DND-41 (cell line): ENCODE results near the gene GPR52.
"Not testable (repeated sequence)": the region's sequence is repeated elsewhere in the genome, so short reads cannot be mapped to it uniquely, and the experiment has no call there.

ENCODE experiments used
- ATAC-seq: fragments of 200-7000 bp; cut with Tn5 transposase; 3 replicates; pipeline ENCODE4 v1.9.1; 2021; ENCODE audit warnings: low read depth; ENCODE audit not compliant: insufficient read depth
- DNase-seq: peaks from one replicate; pipeline ENCODE4 v3.0.0-alpha.2; 2020
- H2AFZ ChIP-seq: 2 replicates; pipeline ENCODE4 v1.6.0; 2012; ENCODE audit warnings: low read depth, low read length
- H3K27ac ChIP-seq: 2 replicates; pipeline ENCODE4 v1.5.1; 2012; ENCODE audit warnings: low read length, inconsistent platforms
- H3K27me3 ChIP-seq: fragments of 200-600 bp; sonication (generic); 2 replicates; pipeline ENCODE4 v1.6.0; 2012; ENCODE audit warnings: low read length, mild to moderate bottlenecking, inconsistent platforms; ENCODE audit not compliant: insufficient read depth, poor library complexity
- H3K36me3 ChIP-seq: 2 replicates; pipeline ENCODE4 v1.5.1; 2012; ENCODE audit warnings: low read length, inconsistent platforms; ENCODE audit not compliant: insufficient read depth
- H3K4me1 ChIP-seq: 2 replicates; pipeline ENCODE4 v1.5.1; 2012; ENCODE audit warnings: mild to moderate bottlenecking, low read length; ENCODE audit not compliant: insufficient read depth
- H3K4me2 ChIP-seq: 2 replicates; pipeline ENCODE4 v1.6.0; 2012; ENCODE audit warnings: mild to moderate bottlenecking, moderate library complexity, low read length, inconsistent platforms; ENCODE audit not compliant: insufficient read depth
- H3K4me3 ChIP-seq, 2 experiments: fragments of 200-600 bp in 1 of 2; shearing (Covaris generic) in 1 of 2; 2 replicates each; pipeline ENCODE4 v1.5.1; 2012 to 2016; ENCODE audit warnings: inconsistent platforms in 2 of 2, low read length in 2 of 2, mild to moderate bottlenecking in 2 of 2, low read depth in 1 of 2, moderate library complexity in 1 of 2
- H3K79me2 ChIP-seq: 2 replicates; pipeline ENCODE4 v1.6.0; 2012; ENCODE audit warnings: low read length, inconsistent platforms; ENCODE audit not compliant: insufficient read depth
- H3K9ac ChIP-seq: 2 replicates; pipeline ENCODE4 v1.6.0; 2012; ENCODE audit warnings: low read depth, mild to moderate bottlenecking, inconsistent platforms, low read length, moderate library complexity
- H3K9me3 ChIP-seq: 2 replicates; pipeline ENCODE4 v1.5.1; 2012; ENCODE audit warnings: low read length, moderate library complexity, mild to moderate bottlenecking, inconsistent platforms; ENCODE audit not compliant: insufficient read depth, severe bottlenecking
- H4K20me1 ChIP-seq: 2 replicates; pipeline ENCODE4 v1.6.0; 2012; ENCODE audit warnings: low read length; ENCODE audit not compliant: insufficient read depth
- EZH2 ChIP-seq: IDR thresholded peaks from 3 replicates; pipeline ENCODE4 v1.6.1; 2012; ENCODE audit warnings: borderline replicate concordance, low read depth, mild to moderate bottlenecking, moderate library complexity, low read length, inconsistent platforms; ENCODE audit not compliant: severe bottlenecking
- TF ChIP-seq, protein P1 (sequence below): IDR thresholded peaks from 2 replicates; pipeline ENCODE4 v1.5.1; 2012; ENCODE audit warnings: borderline replicate concordance, low read length, moderate library complexity, mild to moderate bottlenecking; ENCODE audit not compliant: poor library complexity, severe bottlenecking; ENCODE audit errors: extremely low read depth

GPR52 gene

DNA sequence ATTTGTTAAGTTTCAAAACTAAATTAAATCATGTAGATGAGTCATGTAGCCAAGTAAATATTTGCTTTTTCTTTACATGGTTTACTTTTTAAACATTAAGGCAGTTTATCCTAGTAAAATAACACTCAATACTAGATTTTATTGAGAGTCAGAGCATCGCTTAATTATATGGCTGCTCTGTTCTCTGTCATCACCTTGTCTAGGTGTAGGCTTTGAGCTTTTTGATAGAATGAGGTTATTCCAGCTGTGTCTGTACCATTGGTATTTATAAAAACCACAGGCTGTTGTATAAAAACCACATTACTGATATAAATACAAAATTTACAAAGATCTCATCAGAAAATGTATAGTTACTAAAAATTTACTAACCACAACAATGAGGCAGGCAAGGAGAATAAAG, 42.5 kb upstream of the GPR52 start:
- H3K36me3 ChIP-seq, result no peaks in the 10 kb centered on the region
- H3K27ac ChIP-seq, result no peak overlapping the region
- no peak overlapping the region for H3K4me3 ChIP-seq
- H3K9me3 ChIP-seq, result no peaks in the 10 kb centered on the region
- no peaks in the 10 kb centered on the region for H4K20me1 ChIP-seq
- no peaks in the 10 kb centered on the region for H3K4me1 ChIP-seq
- H3K79me2 ChIP-seq, result no peaks in the 10 kb centered on the region
- no peak overlapping the region for H3K9ac ChIP-seq
- H2AFZ ChIP-seq, result no peak overlapping the region
- ATAC-seq (no peak; the same call in 2 of the 3 replicates), DNase-seq (no peak)
- no peaks in the 10 kb centered on the region for H3K27me3 ChIP-seq
- no peak overlapping the region for H3K4me2 ChIP-seq
- no peak for TF ChIP-seq EZH2

DNA sequence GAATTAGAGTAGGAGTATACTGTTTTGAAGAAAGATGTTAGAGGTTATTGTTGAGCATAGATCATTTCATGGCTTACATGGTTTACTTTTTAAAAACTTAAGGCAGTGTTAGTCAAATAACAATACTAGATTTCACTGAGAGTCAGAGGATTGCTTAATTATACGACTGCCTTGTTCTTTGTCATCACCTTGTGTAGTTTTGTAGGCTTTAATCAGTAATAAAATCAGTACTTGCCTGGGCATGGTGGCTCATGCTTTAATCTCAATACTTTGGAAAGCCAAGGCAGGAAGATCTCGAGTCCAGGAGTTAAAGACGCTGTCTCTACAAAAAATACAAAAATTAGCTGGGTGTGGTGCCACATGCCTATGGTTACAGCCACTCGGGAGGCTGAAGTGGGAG, 41.3 kb upstream of the GPR52 start:
- Histone ChIP-seq H3K9me3 (no peaks in the 10 kb centered on the region), H3K4me2 (no peak overlapping the region), H3K9ac (no peak overlapping the region)

DNA sequence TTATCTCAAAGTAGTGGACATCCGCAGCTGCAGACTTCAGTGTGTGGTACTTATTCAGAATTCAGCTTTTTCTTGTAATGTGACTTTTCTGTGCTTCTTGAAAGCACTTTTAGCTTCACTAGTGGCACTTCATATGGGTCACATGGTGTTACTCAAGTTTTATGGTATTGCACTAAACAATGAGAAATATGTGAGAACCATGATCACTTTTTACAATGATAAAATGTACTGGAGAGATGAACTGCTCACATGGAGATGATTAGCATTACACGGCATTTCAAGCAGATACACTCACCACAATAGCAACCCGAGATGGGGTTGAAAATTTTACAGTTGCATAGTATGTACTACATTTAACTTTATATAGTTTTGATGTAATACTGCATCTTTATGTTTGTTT, 40.1 kb upstream of the GPR52 start:
- H3K9ac ChIP-seq, result no peak overlapping the region
- no peak overlapping the region for H3K4me2 ChIP-seq
- ATAC-seq, result no peak
- H3K27ac ChIP-seq, result no peak overlapping the region
- H3K79me2 ChIP-seq, result no peaks in the 10 kb centered on the region
- no peaks in the 10 kb centered on the region for H3K9me3 ChIP-seq
- no peaks in the 10 kb centered on the region for H3K4me1 ChIP-seq
- H3K27me3 ChIP-seq, result no peaks in the 10 kb centered on the region
- H2AFZ ChIP-seq, result no peak overlapping the region
- no peaks in the 10 kb centered on the region for H3K36me3 ChIP-seq
- H3K4me3 ChIP-seq, result no peak overlapping the region
- no peak for DNase-seq
- TF ChIP-seq EZH2, result no peak
- TF ChIP-seq, protein P1, sequence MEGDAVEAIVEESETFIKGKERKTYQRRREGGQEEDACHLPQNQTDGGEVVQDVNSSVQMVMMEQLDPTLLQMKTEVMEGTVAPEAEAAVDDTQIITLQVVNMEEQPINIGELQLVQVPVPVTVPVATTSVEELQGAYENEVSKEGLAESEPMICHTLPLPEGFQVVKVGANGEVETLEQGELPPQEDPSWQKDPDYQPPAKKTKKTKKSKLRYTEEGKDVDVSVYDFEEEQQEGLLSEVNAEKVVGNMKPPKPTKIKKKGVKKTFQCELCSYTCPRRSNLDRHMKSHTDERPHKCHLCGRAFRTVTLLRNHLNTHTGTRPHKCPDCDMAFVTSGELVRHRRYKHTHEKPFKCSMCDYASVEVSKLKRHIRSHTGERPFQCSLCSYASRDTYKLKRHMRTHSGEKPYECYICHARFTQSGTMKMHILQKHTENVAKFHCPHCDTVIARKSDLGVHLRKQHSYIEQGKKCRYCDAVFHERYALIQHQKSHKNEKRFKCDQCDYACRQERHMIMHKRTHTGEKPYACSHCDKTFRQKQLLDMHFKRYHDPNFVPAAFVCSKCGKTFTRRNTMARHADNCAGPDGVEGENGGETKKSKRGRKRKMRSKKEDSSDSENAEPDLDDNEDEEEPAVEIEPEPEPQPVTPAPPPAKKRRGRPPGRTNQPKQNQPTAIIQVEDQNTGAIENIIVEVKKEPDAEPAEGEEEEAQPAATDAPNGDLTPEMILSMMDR, result no peak
- H4K20me1 ChIP-seq, result no peaks in the 10 kb centered on the region

More for the DNA sequence above, 41.3 kb upstream of the GPR52 start:
- Histone ChIP-seq H3K79me2 (no peaks in the 10 kb centered on the region), H3K4me1 (no peaks in the 10 kb centered on the region), H2AFZ (no peak overlapping the region), H3K36me3 (no peaks in the 10 kb centered on the region), H3K4me3 (no peak overlapping the region), H3K27me3 (no peaks in the 10 kb centered on the region), H3K27ac (no peak overlapping the region), H4K20me1 (no peaks in the 10 kb centered on the region)
- TF ChIP-seq, protein P1, result no peak
- TF ChIP-seq EZH2, result no peak
- no peak for DNase-seq
- no peak for ATAC-seq

DNA sequence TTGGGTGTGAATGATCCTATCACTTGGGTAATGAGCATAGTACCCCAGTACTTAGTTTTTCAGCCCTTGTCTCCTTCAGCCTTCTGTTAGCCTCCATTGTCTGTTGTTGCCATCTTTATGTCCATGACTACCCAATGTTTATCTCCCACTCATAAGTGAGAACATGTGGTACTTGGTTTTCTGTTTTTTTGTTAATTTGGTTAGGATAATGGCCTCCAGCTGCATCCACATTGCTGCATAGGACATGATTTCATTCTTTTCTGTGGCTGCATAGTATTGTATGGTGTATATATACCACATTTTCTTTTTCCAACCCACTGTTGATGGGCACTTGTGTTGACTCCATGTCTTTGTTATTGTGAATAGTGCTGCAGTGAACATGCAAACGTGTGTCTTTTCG, 39.6 kb upstream of the GPR52 start:
- H3K4me2 ChIP-seq, result no peak overlapping the region
- no peaks in the 10 kb centered on the region for H3K79me2 ChIP-seq
- no peaks in the 10 kb centered on the region for H3K4me1 ChIP-seq
- no peaks in the 10 kb centered on the region for H3K36me3 ChIP-seq
- no peak overlapping the region for H2AFZ ChIP-seq
- no peak overlapping the region for H3K4me3 ChIP-seq
- no peak overlapping the region for H3K27ac ChIP-seq
- H3K9me3 ChIP-seq, result no peaks in the 10 kb centered on the region
- H4K20me1 ChIP-seq, result no peaks in the 10 kb centered on the region
- DNase-seq, result no peak
- no peak for ATAC-seq
- TF ChIP-seq, protein P1, result no peak
- TF ChIP-seq EZH2, result no peak
- no peaks in the 10 kb centered on the region for H3K27me3 ChIP-seq
- H3K9ac ChIP-seq, result no peak overlapping the region

DNA sequence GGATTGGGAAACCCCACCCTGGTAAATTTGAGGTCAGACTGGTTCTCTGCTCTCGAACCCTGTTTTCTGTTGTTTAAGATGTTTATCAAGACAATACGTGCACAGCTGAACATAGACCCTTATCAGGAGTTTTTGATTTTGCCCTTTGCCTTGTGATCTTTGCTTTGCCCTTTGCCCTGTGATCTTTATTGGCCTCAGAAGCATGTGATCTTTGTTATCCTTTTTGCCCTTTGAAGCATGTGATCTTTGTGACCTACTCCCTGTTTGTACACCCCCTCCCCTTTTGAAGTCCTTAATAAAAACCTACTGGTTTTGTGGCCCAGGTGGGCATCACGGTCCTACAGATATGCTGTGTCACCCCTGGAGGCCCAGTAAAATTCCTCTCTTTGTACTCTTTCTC, 38.0 kb upstream of the GPR52 start:
- not testable (repeated sequence) for H3K27me3 ChIP-seq, H3K36me3 ChIP-seq, H3K27ac ChIP-seq, H3K79me2 ChIP-seq, H3K4me3 ChIP-seq, H4K20me1 ChIP-seq, H3K4me1 ChIP-seq, H2AFZ ChIP-seq, DNase-seq, H3K9ac ChIP-seq, ATAC-seq, H3K9me3 ChIP-seq, H3K4me2 ChIP-seq
